Activated naive CD8-positive, alpha-beta T cell (primary cell): ENCODE measurements around the gene RHEX.
"Not testable (repeated sequence)": the region's sequence is repeated elsewhere in the genome, so short reads cannot be mapped to it uniquely, and the experiment has no call there.

Source experiments
- H3K27ac Mint-ChIP-seq: one replicate; pipeline ENCODE4 v1.8.0; 2021; ENCODE audit warnings: mixed read lengths
- H3K27me3 Mint-ChIP-seq: one replicate; pipeline ENCODE4 v1.8.0; 2021; ENCODE audit warnings: mixed read lengths
- H3K36me3 Mint-ChIP-seq: one replicate; pipeline ENCODE4 v1.8.0; 2021; ENCODE audit warnings: mixed read lengths
- H3K4me1 Mint-ChIP-seq: one replicate; pipeline ENCODE4 v1.8.0; 2021; ENCODE audit warnings: low read depth, mixed read lengths
- H3K4me3 Mint-ChIP-seq: one replicate; pipeline ENCODE4 v1.8.0; 2021; ENCODE audit warnings: mild to moderate bottlenecking, mixed read lengths
- H3K9me3 Mint-ChIP-seq: one replicate; pipeline ENCODE4 v1.8.0; 2021; ENCODE audit warnings: low read depth, mixed read lengths

Gene RHEX

DNA sequence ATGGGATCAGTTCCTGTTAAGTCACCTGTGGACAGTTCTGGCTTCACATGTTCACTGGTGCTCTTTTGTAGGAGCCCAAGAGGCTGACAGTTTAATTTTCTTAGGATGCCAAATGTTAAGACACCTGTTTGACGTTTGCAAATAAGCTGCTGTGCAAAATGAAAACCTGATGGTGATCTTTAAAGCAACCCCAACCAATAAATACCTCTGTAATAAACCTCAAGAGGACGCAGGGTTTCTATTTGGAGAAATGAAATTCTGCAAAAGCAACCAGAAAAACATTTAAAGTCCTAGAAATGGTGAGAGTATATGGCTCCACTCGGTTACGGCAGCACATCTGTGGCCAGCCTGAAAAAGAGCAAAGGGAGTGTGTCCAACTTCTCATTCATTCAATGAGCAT is 5.7 kb upstream of the RHEX start:
- H3K4me1 Mint-ChIP-seq: peaks cover 29% of the 10 kb centered on the region

DNA sequence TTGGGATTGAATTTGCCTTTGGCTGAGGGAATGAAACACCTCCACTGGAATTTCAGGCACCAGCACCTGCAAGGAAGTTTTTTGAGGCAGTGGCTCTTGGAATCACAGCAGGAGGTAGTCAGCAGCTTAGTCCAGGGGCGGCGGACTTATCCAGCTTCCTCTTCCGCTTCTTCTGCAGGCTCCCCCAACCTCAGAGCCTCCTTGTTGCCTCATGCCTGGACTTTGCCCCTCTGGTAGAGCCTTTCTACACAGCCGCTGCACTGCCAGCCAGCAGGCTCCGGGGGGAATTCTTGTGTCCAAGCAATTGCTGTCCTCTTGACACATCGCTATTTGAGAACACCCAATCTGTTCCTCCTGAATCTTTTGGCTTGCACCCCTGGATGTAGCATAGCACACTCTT is 4.4 kb upstream of the RHEX start:
- peaks cover 32% of the 10 kb centered on the region for H3K4me1 Mint-ChIP-seq
- no peak overlapping the region for H3K4me3 Mint-ChIP-seq
- no peaks in the 10 kb centered on the region for H3K9me3 Mint-ChIP-seq
- no peak overlapping the region for H3K27ac Mint-ChIP-seq
- no peaks in the 10 kb centered on the region for H3K36me3 Mint-ChIP-seq
- no peaks in the 10 kb centered on the region for H3K27me3 Mint-ChIP-seq

More for the DNA sequence above, 5.7 kb upstream of the RHEX start:
- H3K27me3 Mint-ChIP-seq: no peaks in the 10 kb centered on the region
- H3K36me3 Mint-ChIP-seq: no peaks in the 10 kb centered on the region
- H3K27ac Mint-ChIP-seq: no peak overlapping the region
- no peak overlapping the region for H3K4me3 Mint-ChIP-seq
- H3K9me3 Mint-ChIP-seq: no peaks in the 10 kb centered on the region

DNA sequence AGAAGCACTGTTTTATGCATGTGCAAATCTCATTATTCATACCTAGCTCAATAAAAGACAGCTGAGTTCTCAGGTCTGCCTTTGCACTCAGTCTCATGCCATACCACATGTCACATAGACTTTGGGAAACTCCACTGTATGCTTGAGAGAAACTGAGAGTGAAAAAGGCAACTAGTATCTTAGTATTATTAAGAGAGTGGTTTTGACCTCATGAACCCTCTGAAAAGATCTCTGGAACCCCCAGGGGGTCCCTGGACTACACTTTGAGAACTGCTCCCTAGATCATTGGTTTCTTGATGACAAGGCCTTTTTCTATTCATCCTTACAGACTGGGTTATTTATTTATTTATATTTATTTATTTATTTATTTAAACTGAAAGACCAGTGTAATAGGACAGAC is 3.7 kb upstream of the RHEX start:
- Mint-ChIP-seq H3K27me3 (no peaks in the 10 kb centered on the region), H3K4me1 (peaks cover 32% of the 10 kb centered on the region), H3K36me3 (no peaks in the 10 kb centered on the region), H3K27ac (peak overlapping the region; percentile 50), H3K9me3 (no peaks in the 10 kb centered on the region), H3K4me3 (no peak overlapping the region)

DNA sequence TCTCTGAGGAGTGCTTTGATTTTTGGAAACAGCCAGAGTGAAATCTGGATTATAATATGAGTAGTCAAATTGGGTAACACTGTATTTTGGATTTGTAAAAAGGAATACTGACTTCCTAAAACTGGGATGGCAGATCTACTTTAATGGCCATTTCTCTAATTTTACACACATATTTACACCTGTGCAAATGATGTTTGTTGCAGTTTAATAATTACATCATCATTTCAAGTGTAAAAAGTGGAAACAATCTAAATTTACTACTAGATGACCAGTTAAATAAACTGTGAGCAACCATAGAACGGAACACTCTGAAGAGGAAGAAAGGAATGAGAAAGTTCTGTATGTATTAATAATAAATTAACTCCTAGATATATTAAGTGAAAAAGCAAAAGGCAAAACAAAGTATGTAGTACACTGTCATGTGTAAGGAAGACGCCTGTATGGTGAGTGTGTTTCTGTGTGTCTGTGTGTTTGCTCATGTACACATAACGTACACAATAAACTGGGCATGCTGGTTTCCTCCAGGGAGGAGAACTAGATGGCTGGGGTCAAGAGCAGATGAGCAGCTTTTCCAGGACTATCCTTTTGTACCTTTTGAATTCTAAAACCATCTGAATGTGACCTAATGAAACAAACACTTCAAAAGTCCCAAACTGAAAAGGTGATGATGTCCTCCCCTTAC is 2.9 kb upstream of the RHEX start:
- H3K4me3 Mint-ChIP-seq: no peak overlapping the region
- H3K36me3 Mint-ChIP-seq: no peaks in the 10 kb centered on the region
- peak overlapping the region; percentile 29 for H3K27ac Mint-ChIP-seq
- no peaks in the 10 kb centered on the region for H3K9me3 Mint-ChIP-seq
- H3K27me3 Mint-ChIP-seq: no peaks in the 10 kb centered on the region
- peaks cover 32% of the 10 kb centered on the region for H3K4me1 Mint-ChIP-seq

DNA sequence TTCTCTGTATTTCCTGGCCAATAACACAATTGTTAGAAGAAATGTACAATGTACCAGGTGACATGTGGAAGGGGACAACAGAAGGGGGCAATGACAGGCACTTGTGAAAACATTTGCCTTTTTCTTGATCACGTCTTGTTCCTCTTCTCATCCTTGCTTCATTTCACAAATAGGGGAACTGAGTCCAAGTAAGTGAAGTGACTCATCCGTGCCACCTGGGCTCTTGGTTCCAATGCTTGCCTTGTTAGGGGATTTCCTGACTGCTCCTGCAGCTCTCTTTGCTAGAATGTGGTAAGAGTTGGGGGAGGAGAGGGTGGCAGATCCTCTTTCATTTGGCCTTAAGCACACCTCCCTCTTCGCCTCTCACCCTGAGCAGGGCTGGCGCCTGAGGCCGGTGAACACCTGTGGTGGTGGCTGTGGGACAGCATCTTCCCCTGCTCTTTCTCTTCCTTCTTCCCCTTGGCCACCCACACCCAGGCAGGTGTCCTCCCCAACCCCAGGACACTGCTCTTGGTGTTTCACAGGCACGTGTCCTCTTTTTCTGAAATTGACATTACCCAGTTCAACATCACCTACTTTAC is 2.2 kb upstream of the RHEX start:
- Mint-ChIP-seq H3K27me3 (no peaks in the 10 kb centered on the region), H3K9me3 (no peaks in the 10 kb centered on the region), H3K4me1 (peaks cover 32% of the 10 kb centered on the region), H3K27ac (peak overlapping the region; percentile 86), H3K36me3 (no peaks in the 10 kb centered on the region), H3K4me3 (peak overlapping the region; percentile 63)

DNA sequence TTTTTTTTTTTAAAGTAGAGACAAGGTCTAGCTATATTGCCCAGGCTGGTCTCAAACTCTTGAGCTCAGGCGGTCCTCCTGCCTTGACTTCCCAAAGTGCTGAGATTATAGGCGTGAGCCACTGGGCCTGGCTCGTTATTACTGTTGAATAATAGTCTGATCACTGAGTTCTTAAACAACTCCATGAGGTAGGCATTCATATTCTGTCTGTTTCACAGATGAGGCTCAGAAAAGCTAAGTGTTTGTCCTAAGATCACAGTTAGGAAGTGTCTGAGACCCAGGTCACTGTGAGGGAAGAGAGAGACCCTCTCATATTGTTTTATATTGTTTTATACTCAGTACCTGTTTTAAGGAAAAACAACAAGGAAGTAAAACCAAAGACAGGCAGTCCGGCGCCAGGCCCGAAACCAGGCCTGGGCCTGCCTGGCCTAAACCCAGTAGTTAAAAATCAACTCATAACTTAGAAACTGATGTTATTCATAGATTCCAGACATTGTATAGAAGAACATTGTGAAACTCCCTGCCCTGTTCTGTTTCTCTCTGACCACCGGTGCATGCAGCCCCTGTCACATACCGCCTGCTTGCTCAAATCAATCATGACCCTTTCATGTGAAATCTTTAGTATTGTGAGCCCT is 625 bp upstream of the RHEX start:
- H3K4me3 Mint-ChIP-seq, H3K36me3 Mint-ChIP-seq, H3K27ac Mint-ChIP-seq, H3K9me3 Mint-ChIP-seq, H3K27me3 Mint-ChIP-seq: not testable (repeated sequence)
- H3K4me1 Mint-ChIP-seq: peaks cover 32% of the 10 kb centered on the region

DNA sequence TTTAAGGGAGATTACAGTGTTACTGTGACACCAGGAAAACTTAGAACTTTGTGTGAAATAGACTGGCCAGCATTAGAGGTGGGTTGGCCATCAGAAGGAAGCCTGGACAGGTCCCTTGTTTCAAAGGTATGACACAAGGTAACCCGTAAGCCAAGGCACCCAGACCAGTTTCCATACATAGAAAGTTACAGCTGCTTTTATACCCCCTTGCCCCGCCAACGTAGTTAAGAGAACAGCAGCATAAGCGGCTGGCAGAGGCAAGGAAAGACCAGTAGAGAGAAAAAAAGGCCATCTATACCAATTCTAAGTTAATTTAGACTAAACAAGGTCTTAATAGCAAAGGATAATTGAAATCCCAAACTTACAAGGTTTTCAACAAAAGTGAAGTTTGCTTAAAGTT is 643 bp downstream of the RHEX start:
- H3K27ac Mint-ChIP-seq, H3K27me3 Mint-ChIP-seq, H3K36me3 Mint-ChIP-seq, H3K4me3 Mint-ChIP-seq, H3K9me3 Mint-ChIP-seq: not testable (repeated sequence)
- peaks cover 32% of the 10 kb centered on the region for H3K4me1 Mint-ChIP-seq

DNA sequence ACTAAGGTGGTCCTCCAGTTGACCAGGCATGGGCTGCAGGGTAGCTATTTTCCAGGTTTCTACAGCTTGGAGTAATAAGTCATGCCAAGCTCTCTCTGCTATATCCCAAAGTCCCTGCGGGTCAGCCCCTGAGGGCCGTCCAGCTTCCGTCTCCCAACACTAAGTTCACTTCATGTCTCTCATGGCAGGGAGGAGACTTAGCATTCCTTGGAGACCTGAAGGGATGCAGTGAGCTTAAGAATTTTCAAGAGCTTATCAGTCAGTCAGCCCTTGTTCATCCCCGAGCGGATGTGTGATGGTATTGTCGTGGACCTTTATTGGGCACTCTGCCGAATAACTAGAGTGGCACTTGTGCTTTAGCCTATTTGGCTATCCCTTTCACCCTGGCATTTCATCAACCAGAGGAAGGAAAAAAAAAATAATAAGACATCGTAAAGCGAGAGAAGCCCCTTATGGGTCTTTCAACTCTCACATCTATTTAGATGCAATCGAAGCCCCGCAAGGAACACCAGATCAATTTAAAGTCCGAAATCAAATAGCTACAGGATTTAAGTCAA is 2.2 kb downstream of the RHEX start:
- not testable (repeated sequence) for H3K36me3 Mint-ChIP-seq, H3K4me3 Mint-ChIP-seq, H3K27me3 Mint-ChIP-seq, H3K27ac Mint-ChIP-seq, H3K9me3 Mint-ChIP-seq
- H3K4me1 Mint-ChIP-seq: peaks cover 22% of the 10 kb centered on the region

DNA sequence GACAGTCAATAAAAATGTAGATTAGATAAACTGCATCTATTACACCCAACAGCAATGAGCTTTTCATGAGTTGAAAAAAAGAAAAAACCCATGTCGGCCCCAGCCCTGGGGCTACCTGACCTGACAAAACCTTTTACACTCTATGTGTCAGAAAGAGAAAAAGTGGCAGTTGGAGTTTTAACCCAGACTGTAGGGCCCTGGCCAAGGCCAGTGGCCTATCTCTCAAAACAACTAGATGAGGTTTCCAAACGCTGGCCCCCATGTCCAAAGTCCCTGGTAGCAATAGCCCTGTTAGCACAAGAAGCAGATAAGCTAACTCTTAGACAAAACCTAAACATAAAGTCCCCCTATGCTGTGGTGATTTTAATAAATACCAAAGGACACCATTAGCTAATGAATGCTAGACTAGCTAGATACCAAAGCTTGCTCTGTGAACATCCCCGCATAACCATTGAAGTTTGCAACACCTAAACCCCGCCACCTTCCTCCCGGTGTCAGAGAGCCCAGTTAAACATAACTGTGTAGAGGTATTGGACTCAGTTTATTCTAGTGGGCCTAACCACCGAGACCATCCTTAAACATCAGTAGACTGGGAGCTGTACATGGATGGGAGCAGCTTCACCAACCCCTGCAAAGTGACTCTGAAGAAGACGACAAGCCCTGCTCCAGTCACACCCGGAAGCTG is 2.8 kb downstream of the RHEX start:
- not testable (repeated sequence) for H3K4me3 Mint-ChIP-seq, H3K9me3 Mint-ChIP-seq, H3K36me3 Mint-ChIP-seq, H3K27me3 Mint-ChIP-seq, H3K27ac Mint-ChIP-seq
- peaks cover 16% of the 10 kb centered on the region for H3K4me1 Mint-ChIP-seq

DNA sequence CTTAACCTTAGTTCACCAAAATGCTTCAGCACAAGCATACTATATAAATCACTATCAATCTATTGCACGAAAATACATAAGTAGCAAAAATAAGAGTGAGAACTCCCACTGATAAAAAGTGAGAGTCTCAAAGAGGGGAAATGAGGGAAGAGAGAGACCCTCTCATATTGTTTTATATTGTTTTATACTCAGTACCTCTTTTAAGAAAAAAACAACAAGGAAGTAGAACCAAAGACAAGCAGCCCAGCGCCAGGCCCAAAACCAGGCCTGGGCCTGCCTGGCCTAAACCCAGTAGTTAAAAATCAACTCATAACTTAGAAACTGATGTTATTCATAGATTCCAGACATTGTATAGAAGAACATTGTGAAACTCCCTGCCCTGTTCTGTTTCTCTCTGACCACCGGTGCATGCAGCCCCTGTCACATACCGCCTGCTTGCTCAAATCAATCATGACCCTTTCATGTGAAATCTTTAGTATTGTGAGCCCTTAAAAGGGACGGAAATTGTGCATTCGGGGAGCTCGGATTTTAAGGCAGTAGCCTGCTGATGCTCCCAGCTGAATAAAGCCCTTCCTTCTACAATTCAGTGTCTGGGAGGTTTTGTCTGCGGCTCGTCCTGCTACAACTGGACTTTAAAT is 5.4 kb downstream of the RHEX start:
- H3K27ac Mint-ChIP-seq, H3K4me1 Mint-ChIP-seq, H3K36me3 Mint-ChIP-seq, H3K27me3 Mint-ChIP-seq, H3K9me3 Mint-ChIP-seq, H3K4me3 Mint-ChIP-seq: not testable (repeated sequence)

DNA sequence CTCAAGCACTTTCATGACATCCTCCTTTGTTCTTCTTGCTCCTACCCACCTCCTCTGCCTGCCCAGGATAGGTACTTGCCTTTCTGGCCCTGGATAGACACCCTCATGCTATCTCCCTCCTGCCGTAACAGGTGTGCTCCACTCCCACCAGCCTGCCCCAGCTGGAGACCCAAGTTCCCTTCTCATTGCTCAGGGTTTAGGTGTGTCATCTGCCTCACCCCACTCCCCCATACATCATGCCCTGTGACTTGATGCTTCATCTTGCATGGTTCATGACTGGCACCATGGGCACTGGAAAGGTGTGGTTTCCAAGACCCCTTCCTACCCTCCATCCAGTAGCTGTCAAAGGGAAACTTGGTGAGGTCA is 5.9 kb downstream of the RHEX start:
- Mint-ChIP-seq H3K4me3 (no peak overlapping the region), H3K9me3 (no peaks in the 10 kb centered on the region), H3K36me3 (no peaks in the 10 kb centered on the region), H3K4me1 (no peaks in the 10 kb centered on the region), H3K27ac (no peak overlapping the region), H3K27me3 (peaks cover 2% of the 10 kb centered on the region)

DNA sequence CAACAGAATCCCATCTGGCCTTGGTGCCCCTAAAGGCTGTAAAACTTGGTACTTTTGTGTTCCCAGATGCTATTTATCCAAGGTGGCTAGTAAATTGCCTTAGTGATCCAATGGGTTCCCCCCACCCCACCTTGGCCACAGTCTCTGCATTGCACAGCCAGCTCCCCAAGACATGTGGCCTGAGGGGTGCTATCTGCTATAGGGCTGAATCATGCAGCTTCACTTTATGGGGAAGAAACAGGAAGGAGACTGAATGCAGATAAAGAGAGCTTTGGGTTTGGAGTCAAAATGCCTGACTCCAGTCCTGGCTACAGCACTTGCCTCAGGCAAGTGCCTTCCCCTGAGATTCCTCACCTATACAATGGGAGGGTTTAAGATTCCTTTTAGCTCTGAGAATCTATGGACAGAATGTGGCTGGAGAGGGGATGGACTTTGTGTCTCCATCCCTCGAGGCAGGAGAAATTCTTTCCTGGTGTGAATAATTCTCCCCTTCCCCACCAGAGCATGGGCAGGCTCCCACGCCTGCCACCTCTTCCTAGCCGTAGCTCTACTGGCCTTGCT is 6.5 kb downstream of the RHEX start:
- H3K27me3 Mint-ChIP-seq: peaks cover 2% of the 10 kb centered on the region
- no peaks in the 10 kb centered on the region for H3K9me3 Mint-ChIP-seq
- H3K27ac Mint-ChIP-seq: no peak overlapping the region
- H3K36me3 Mint-ChIP-seq: no peaks in the 10 kb centered on the region
- H3K4me1 Mint-ChIP-seq: no peaks in the 10 kb centered on the region
- no peak overlapping the region for H3K4me3 Mint-ChIP-seq

DNA sequence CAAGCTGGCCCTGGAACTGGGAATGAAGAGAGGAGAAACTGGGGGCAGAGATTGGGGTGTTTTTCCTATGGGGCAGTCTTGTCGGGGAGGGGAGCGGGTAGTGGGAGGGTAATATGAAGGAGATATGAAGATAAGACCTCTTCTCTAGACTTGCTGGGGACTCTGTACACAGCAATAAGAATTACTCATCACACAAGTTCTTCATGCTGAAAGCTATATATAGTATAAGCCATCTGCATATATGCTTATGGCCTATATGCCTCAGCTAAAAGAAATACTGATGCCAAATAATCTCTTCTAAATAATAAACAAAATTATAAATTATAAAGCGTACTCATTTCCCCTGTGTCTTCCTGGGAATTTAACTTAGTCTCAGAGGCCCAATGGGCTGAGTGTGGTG is 7.9 kb downstream of the RHEX start:
- no peaks in the 10 kb centered on the region for H3K9me3 Mint-ChIP-seq
- H3K4me3 Mint-ChIP-seq: no peak overlapping the region
- no peaks in the 10 kb centered on the region for H3K4me1 Mint-ChIP-seq
- H3K27ac Mint-ChIP-seq: no peak overlapping the region
- peaks cover 2% of the 10 kb centered on the region for H3K27me3 Mint-ChIP-seq
- H3K36me3 Mint-ChIP-seq: no peaks in the 10 kb centered on the region

DNA sequence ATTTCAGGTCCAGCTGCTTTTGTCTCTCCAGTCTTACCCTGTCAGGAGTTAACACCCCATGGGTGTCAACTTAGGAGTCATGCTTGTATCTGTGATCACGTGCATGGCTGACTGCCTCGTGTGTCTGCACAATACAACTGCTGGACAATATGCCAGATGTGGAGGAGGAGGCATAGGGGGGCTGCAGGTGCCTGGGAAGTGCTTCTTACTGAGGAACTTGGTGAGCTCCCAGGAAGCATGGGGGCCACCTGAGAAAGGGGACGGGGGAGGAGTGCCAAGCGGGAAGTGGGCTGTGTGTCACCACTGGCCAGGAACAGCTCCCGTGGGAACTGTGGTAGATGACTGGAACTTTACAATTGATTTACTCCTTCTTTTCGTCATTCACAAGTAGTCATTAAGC is 9.5 kb downstream of the RHEX start:
- H3K9me3 Mint-ChIP-seq: no peaks in the 10 kb centered on the region
- H3K27me3 Mint-ChIP-seq: peaks cover 2% of the 10 kb centered on the region
- peaks cover 4% of the 10 kb centered on the region for H3K4me1 Mint-ChIP-seq
- no peak overlapping the region for H3K27ac Mint-ChIP-seq
- no peak overlapping the region for H3K4me3 Mint-ChIP-seq
- H3K36me3 Mint-ChIP-seq: no peaks in the 10 kb centered on the region

DNA sequence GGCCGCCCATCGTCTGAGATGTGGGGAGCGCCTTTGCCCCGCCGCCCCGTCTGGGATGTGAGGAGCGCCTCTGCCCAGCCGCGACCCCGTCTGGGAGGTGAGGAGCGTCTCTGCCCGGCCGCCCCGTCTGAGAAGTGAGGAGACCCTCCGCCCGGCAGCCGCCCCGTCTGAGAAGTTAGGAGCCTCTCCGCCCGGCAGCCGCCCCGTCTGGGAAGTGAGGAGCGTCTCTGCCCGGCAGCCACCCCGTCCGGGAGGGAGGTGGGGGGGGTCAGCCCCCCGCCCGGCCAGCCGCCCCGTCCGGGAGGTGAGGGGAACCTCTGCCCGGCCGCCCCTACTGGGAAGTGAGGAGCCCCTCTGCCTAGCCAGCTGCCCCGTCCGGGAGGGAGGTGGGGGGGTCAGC is 11.0 kb downstream of the RHEX start:
- H3K9me3 Mint-ChIP-seq, H3K27me3 Mint-ChIP-seq, H3K4me3 Mint-ChIP-seq, H3K27ac Mint-ChIP-seq, H3K4me1 Mint-ChIP-seq, H3K36me3 Mint-ChIP-seq: not testable (repeated sequence)
